Measurements from ENCODE around the gene PER3. TPM values are rescaled to one million over a fixed set of nuclear protein-coding genes. Genes with fewer than 3 reads are reported as not detected.

The PER3 gene
- total and polyA plus RNA-seq, 10 of the 15 experiments (the other 5 are each of a cell fraction or from before 2014, with no cell fraction given), result 0.06 to 0.64 (median 0.13) TPM; not detected in 1

DNA sequence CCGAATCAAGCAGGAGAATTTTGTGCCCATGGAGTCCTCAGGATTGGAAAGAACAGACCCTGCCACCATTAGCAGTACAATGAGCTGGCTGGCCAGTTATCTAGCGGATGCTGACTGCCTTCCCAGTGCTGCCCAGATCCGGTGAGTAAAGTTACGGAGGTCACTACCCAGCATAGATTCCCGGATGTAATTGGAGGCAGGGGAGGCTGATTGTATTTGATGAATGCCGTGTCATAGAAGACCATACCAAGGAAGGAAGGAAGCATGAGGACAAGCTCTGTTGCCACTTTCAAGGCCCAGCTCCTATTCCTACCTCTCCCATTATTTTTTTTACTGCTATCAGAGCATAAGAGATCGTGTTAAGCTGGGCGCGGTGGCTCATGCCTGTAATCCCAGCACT, 39.2 kb upstream of the PER3 start (continued):
- no peak for TF ChIP-seq MLLT1 (IDR thresholded peaks at IDR 0.05)
- no peak for TF ChIP-seq ZNF622 (IDR thresholded peaks at IDR 0.05)
- no peak for TF ChIP-seq CHD2 (IDR thresholded peaks at IDR 0.05; ENCODE audit: borderline replicate concordance, low read depth, low read length)
- no peak for TF ChIP-seq DPF2 (IDR thresholded peaks at IDR 0.05)
- TF ChIP-seq ATF7 (IDR thresholded peaks at IDR 0.05; ENCODE audit: low read depth), result no peak
- TF ChIP-seq, protein P1, sequence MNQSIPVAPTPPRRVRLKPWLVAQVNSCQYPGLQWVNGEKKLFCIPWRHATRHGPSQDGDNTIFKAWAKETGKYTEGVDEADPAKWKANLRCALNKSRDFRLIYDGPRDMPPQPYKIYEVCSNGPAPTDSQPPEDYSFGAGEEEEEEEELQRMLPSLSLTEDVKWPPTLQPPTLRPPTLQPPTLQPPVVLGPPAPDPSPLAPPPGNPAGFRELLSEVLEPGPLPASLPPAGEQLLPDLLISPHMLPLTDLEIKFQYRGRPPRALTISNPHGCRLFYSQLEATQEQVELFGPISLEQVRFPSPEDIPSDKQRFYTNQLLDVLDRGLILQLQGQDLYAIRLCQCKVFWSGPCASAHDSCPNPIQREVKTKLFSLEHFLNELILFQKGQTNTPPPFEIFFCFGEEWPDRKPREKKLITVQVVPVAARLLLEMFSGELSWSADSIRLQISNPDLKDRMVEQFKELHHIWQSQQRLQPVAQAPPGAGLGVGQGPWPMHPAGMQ (IDR thresholded peaks at IDR 0.05; ENCODE audit: borderline replicate concordance), result no peak
- TF ChIP-seq CREM (IDR thresholded peaks at IDR 0.05; ENCODE audit: low read depth), result no peak
- TF ChIP-seq RBBP5 (conservative IDR thresholded peaks at IDR 0.05), result no peak
- no peak for TF ChIP-seq POLR2AphosphoS2 (IDR thresholded peaks at IDR 0.05; ENCODE audit: low read depth, low read length)
- TF ChIP-seq BHLHE40 (IDR thresholded peaks at IDR 0.05; ENCODE audit: borderline replicate concordance in 1 of 2, low read depth in 2 of 2, low read length in 1 of 2), result no peak

GRCh38 chr1:7745783-7746182, 38.3 kb upstream of the PER3 start:
- TF ChIP-seq HSF1 (IDR thresholded peaks at IDR 0.05; ENCODE audit: low read depth, low read length), result no peak
- no peak for TF ChIP-seq TAF1 (IDR thresholded peaks at IDR 0.05; ENCODE audit: borderline replicate concordance, low read depth, low read length)
- no peak for TF ChIP-seq RELA (IDR thresholded peaks at IDR 0.05; ENCODE audit: borderline replicate concordance, partially characterized antibody)
- no peak for TF ChIP-seq YBX1 (IDR thresholded peaks at IDR 0.05)
- TF ChIP-seq HDAC6 (IDR thresholded peaks at IDR 0.05; ENCODE audit: unreplicated experiment), result no peak
- no peak for TF ChIP-seq JUND (IDR thresholded peaks at IDR 0.05; ENCODE audit: low read depth, low read length)
- TF ChIP-seq ZNF217 (IDR thresholded peaks at IDR 0.05), result no peak
- no peak for TF ChIP-seq WRNIP1 (IDR thresholded peaks at IDR 0.05; ENCODE audit: borderline replicate concordance, low read depth, low read length)
- no peak for TF ChIP-seq SPI1 (IDR thresholded peaks at IDR 0.05; ENCODE audit: borderline replicate concordance, insufficient read depth, low read depth, low read length)
- no peak for TF ChIP-seq CBFB (IDR thresholded peaks at IDR 0.05; ENCODE audit: low read depth)
- TF ChIP-seq LARP7 (IDR thresholded peaks at IDR 0.05), result no peak
- no peak overlapping the region for H3K9ac ChIP-seq (ENCODE audit: control insufficient read depth, insufficient read depth, low read length)
- H3K36me3 ChIP-seq (ENCODE audit: control insufficient read depth in 2 of 2, insufficient read depth in 2 of 2, low read length in 1 of 2), result no peaks in the 10 kb centered on the region
- no TSS peak for BruUV-seq (replicated peaks)
- ChIA-PET CTCF (interaction anchor here (0.9 to 1.2 kb wide), 2 partner anchors 76 to 996 kb away, joined by 3 to 4 read pairs; no protein-coding TSS in a partner anchor), RAD21 (ENCODE audit: unreplicated experiment) (no interaction called here), SMC1A (ENCODE audit: uncharacterized antibody, unreplicated experiment) (no interaction called here), POLR2A (no interaction called here)
- H3K4me3 ChIP-seq, result no peak overlapping the region
- intact Hi-C loops (cut with micrococcal nuclease; ENCODE audit: unreplicated experiment), result no loop called here
- no peak for FAIRE-seq
- ATAC-seq, result no peak
- H3K27me3 ChIP-seq (replicated peaks in 1 of 2; ENCODE audit: control insufficient read depth in 2 of 2, insufficient read depth in 2 of 2, low read length in 1 of 2), result 0 out of 4 replicates have a peak, but pooled peaks cover 0 to 1% of the 10 kb centered on the region in 2 experiments
- H3K27ac ChIP-seq (ENCODE audit: control insufficient read depth, insufficient read depth), result no peak overlapping the region
- H2AFZ ChIP-seq (ENCODE audit: control insufficient read depth, low read depth, low read length), result no peak overlapping the region
- WGBS (ENCODE audit: insufficient coverage, insufficient replicate concordance, low lambda C conversion rate, missing lambda C conversion rate), result 54% methylated on average over 10 of the region's 10 CpGs
- DNase-seq (ENCODE audit: low read depth, low spot score), result no peak
- no peaks in the 10 kb centered on the region for H3K9me3 ChIP-seq (replicated peaks; ENCODE audit: control insufficient read depth, insufficient read depth, low read length)
- in situ Hi-C loops (cut with MboI), result loop anchor here (5.0 kb wide), 1 partner anchor 73 kb away; no protein-coding TSS in a partner anchor
- H3K4me2 ChIP-seq (ENCODE audit: control insufficient read depth, insufficient read depth), result no peak overlapping the region
- no peaks in the 10 kb centered on the region for H4K20me1 ChIP-seq (ENCODE audit: control insufficient read depth, insufficient read depth)
- no peaks in the 10 kb centered on the region for H3K4me1 ChIP-seq (ENCODE audit: control insufficient read depth, insufficient read depth, low read length)
- no peaks in the 10 kb centered on the region for H3K79me2 ChIP-seq (ENCODE audit: control insufficient read depth, insufficient read depth, low read length)
